Measurements from ENCODE around the gene FAM184A.

DNA sequence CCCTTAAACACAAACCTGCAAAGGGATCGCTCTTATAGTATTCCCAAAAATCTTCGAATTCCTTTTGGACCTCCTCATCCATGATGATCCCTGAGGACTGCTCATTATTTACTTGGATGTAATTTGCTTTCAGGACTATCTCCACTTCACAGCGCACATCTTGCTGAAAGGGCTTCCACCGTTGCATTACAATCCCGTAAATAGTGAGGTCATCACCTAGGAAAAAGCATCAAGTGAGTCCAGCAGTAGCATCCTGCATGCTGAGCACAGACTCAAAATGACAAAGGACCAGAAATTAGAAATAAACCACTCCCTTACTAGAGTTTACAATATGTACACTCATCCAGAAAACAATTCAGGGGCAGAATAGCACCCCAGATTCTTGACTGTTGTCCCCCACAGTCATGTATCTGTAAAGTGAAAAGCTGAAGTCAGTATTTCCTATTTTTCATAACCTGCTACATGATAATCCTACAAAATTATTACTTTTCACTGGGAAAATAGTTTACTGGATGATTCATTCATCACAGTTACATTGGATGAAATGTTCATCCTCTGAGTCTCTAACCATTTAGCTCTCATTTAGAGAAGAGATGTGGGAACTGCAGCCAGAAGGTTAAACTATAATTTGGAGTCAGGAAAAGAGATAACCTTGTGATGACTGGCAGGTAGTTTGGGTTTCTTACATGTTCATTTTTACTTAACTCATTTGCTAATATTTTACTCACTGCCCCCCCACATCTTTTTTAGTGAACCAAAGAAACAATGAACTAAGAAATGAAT lies 160.7 kb downstream of the FAM184A start:
- TF ChIP-seq, protein P1, sequence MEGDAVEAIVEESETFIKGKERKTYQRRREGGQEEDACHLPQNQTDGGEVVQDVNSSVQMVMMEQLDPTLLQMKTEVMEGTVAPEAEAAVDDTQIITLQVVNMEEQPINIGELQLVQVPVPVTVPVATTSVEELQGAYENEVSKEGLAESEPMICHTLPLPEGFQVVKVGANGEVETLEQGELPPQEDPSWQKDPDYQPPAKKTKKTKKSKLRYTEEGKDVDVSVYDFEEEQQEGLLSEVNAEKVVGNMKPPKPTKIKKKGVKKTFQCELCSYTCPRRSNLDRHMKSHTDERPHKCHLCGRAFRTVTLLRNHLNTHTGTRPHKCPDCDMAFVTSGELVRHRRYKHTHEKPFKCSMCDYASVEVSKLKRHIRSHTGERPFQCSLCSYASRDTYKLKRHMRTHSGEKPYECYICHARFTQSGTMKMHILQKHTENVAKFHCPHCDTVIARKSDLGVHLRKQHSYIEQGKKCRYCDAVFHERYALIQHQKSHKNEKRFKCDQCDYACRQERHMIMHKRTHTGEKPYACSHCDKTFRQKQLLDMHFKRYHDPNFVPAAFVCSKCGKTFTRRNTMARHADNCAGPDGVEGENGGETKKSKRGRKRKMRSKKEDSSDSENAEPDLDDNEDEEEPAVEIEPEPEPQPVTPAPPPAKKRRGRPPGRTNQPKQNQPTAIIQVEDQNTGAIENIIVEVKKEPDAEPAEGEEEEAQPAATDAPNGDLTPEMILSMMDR (conservative IDR thresholded peaks at IDR 0.05; ENCODE audit: low read length), result no peak
- no peak for TF ChIP-seq EZH2phosphoT487 (IDR thresholded peaks at IDR 0.05; ENCODE audit: borderline replicate concordance, low read depth, low read length)

Data from OCI-LY7 (cell line).